Glutamatergic neuron (in vitro differentiated cells): ENCODE results near the gene RGS19. TPM values are rescaled to one million over a fixed set of nuclear protein-coding genes. Genes with fewer than 3 reads are reported as not detected.

Experiments used
- DNase-seq: peaks from one replicate; pipeline ENCODE4 v3.0.0; 2022
- H3K27ac Mint-ChIP-seq: one replicate; pipeline ENCODE4 v1.8.0; 2020; ENCODE audit warnings: mild to moderate bottlenecking, mixed read lengths, inconsistent platforms; ENCODE audit not compliant: unreplicated experiment
- H3K27me3 Mint-ChIP-seq: one replicate; pipeline ENCODE4 v1.8.0; 2020; ENCODE audit warnings: mild to moderate bottlenecking, moderate library complexity, mixed read lengths, inconsistent platforms; ENCODE audit not compliant: unreplicated experiment
- H3K36me3 Mint-ChIP-seq: one replicate; pipeline ENCODE4 v1.8.0; 2020; ENCODE audit warnings: mild to moderate bottlenecking, mixed read lengths, inconsistent platforms; ENCODE audit not compliant: unreplicated experiment
- H3K4me1 Mint-ChIP-seq: one replicate; pipeline ENCODE4 v1.8.0; 2020; ENCODE audit warnings: mild to moderate bottlenecking, low read depth, mixed read lengths, inconsistent platforms; ENCODE audit not compliant: unreplicated experiment
- H3K4me3 Mint-ChIP-seq: one replicate; pipeline ENCODE4 v1.8.0; 2020; ENCODE audit warnings: mild to moderate bottlenecking, mixed read lengths, inconsistent platforms; ENCODE audit not compliant: unreplicated experiment
- H3K9me3 Mint-ChIP-seq: one replicate; pipeline ENCODE4 v1.8.0; 2020; ENCODE audit warnings: mild to moderate bottlenecking, moderate library complexity, mixed read lengths, inconsistent platforms; ENCODE audit not compliant: unreplicated experiment
- total RNA-seq: library from RNA; stranded (reverse); fragmentation: NEBNext Ultra II Directional; extraction: Animal tissue kit (Norgen Biotek cat#: 25700); gene quantifications from one replicate; pipeline ENCODE4 v1.2.1, GENCODE V29; 2021; ENCODE audit not compliant: unreplicated experiment
- TF ChIP-seq, protein P1 (sequence below): fragments of 200-600 bp; sonication (generic); IDR thresholded peaks from one replicate; pipeline ENCODE4 v1.5.0; 2021; ENCODE audit not compliant: partially characterized antibody, unreplicated experiment

Gene RGS19
- total RNA-seq, 1 donor from 2014 or later, result 4.4 TPM

DNA sequence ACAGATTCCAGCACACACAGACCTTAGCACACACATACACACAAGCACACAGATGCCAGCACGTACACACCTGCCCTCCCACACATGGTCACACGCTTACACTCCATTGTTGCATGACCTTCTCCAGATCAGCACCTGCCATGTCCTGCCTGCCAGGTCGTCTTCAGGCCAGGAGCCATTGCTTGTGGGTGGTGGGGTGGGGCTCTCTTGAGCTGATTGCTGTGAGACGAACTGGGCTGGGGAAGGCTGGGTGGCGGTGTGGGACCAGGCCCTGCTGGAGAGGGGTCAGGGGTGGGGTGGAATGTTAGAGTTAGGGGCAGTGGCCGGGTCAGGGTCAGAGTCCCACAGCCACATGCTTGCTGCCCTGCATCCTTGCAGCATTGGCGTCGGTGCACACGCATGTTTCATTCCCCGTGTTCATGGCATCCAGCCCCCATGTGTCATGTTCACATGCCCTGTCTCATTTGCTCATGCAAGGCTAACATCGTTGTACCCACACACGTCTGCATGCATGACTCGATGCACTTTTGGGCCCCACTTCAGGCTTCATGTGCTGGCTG is 34.6 kb upstream of the RGS19 start:
- Mint-ChIP-seq H3K36me3 (no peaks in the 10 kb centered on the region), H3K27me3 (peaks cover 2% of the 10 kb centered on the region), H3K4me1 (peaks cover 11% of the 10 kb centered on the region), H3K4me3 (no peak overlapping the region), H3K27ac (no peak overlapping the region), H3K9me3 (peaks cover 3% of the 10 kb centered on the region)
- peak; percentile 10 for DNase-seq
- TF ChIP-seq, protein P1, sequence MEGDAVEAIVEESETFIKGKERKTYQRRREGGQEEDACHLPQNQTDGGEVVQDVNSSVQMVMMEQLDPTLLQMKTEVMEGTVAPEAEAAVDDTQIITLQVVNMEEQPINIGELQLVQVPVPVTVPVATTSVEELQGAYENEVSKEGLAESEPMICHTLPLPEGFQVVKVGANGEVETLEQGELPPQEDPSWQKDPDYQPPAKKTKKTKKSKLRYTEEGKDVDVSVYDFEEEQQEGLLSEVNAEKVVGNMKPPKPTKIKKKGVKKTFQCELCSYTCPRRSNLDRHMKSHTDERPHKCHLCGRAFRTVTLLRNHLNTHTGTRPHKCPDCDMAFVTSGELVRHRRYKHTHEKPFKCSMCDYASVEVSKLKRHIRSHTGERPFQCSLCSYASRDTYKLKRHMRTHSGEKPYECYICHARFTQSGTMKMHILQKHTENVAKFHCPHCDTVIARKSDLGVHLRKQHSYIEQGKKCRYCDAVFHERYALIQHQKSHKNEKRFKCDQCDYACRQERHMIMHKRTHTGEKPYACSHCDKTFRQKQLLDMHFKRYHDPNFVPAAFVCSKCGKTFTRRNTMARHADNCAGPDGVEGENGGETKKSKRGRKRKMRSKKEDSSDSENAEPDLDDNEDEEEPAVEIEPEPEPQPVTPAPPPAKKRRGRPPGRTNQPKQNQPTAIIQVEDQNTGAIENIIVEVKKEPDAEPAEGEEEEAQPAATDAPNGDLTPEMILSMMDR, result no peak

DNA sequence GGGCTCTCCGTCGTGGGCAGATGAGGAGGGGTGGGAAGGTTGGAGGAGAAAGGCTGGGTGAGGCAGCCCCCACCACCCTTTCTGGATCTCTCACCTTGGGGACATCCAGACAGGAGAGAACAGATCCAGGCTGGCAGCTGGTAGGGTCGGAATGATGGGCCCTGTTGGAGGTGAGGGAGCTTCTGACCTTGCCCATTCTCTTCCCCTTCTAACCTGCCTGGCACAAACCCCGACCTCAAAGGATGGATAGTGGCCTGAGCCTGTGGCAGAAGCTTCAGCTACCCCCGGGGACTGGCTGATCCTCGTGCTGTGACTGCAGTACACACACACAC is 34.1 kb upstream of the RGS19 start:
- peak; percentile 10 for DNase-seq
- Mint-ChIP-seq H3K36me3 (no peaks in the 10 kb centered on the region), H3K9me3 (peaks cover 5% of the 10 kb centered on the region)

DNA sequence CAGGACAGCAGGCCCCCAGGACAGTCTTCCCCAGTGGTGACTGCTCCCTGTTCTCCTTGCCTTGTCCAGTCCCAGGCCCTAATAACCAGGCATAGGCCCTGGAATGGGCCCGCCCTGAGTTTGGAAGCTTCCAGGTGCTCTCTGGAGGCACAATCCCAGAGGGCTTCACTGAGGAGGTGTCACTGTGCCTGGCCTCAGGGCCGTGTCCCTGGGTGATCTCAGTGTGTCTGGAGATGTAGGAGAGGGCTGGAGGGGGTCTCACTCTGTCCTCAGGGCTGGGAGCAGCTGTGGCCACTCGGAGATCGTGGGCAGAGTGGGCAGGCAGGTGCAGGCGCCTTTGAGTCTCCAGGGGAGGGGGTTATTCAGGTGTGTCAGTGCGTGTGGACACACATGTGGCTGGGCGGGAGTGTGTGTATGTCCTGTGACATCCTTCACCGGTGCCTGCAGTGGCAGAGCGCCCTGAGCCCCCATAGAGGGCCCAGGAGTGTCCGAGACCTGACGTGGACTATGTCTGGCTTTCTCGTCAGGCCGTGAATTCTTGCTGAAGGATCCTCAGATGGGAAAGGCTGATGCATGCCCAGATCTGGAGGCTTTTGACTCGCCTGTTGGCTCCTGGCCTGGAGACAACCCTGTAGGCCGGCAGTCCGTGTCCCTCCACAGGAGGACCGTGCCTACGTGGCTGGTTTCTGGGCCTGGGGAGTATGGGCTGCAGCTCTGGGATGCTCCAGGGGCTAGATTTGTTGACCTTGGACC is 33.5 kb upstream of the RGS19 start:
- H3K27me3 Mint-ChIP-seq, result peaks cover 6% of the 10 kb centered on the region

More for the DNA sequence above, 34.1 kb upstream of the RGS19 start:
- Mint-ChIP-seq H3K4me3 (no peak overlapping the region), H3K27ac (no peak overlapping the region), H3K4me1 (peaks cover 11% of the 10 kb centered on the region), H3K27me3 (peaks cover 2% of the 10 kb centered on the region)
- TF ChIP-seq, protein P1, result no peak

DNA sequence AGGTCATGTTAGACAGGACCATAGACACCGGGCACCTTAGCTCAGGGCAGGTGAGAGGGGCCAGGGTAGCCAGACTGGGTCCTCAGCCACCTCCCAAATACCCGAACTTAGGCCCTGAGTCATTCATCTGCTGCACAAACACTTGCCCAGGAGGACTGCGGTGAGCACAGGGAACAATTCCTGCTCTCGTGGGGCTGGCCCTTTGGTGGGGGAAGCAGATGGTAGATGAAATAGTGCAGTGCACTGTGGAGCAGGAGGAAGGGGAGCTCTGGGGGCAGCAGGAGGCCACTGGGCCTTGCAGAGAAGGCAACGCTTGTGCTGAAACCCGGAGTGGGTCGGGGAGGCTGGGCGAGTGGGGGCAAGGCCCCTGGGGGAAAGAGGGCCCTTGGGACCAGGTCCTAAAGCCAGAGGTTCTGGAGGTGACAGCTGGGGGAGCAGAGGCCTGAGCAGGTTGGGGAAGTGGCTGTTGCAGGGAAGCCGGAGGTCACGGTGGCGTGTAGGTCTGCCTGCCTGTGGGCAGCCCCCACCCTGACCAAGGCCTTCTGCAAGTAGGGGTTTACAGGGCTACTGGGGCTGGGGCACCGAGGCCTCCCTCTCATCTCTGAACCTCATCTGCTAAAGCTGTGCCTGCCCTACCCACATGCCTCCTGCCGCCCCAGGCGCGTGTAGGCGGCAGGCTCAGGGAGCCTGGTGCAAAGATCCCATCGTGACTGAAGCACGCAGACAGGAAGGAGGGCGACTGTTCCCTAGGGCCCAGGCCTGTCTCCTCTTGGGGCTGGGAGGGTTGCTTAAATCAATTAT is 32.7 kb upstream of the RGS19 start:
- TF ChIP-seq, protein P1, result no peak
- Mint-ChIP-seq H3K9me3 (peaks cover 8% of the 10 kb centered on the region), H3K27ac (peak overlapping the region; percentile 64), H3K27me3 (peaks cover 6% of the 10 kb centered on the region), H3K4me3 (peak overlapping the region; percentile 42), H3K4me1 (peaks cover 15% of the 10 kb centered on the region), H3K36me3 (no peaks in the 10 kb centered on the region)
- peak; percentile 28 for DNase-seq

More for the DNA sequence above, 33.5 kb upstream of the RGS19 start:
- TF ChIP-seq, protein P1, result no peak
- DNase-seq, result peak; percentile 11
- Mint-ChIP-seq H3K4me1 (peaks cover 15% of the 10 kb centered on the region), H3K27ac (peak overlapping the region; percentile 64), H3K9me3 (peaks cover 8% of the 10 kb centered on the region), H3K36me3 (no peaks in the 10 kb centered on the region), H3K4me3 (no peak overlapping the region)
